ENCODE data around the gene NRL. TPM values are rescaled to one million over a fixed set of nuclear protein-coding genes. Genes with fewer than 3 reads are reported as not detected.

The NRL gene
- total and polyA plus RNA-seq, 9 of the 15 experiments (the other 6 are each of a cell fraction or from before 2014, with no cell fraction given): 0.07 to 2.7 (median 1.4) TPM; not detected in 1

GRCh38 chr14:24055971-24056799, 58.6 kb downstream of the NRL start (continued):
- no peak for TF ChIP-seq BCOR (IDR thresholded peaks at IDR 0.05)
- no peak for TF ChIP-seq ESRRA (IDR thresholded peaks at IDR 0.05; ENCODE audit: borderline replicate concordance, low read depth)

GRCh38 chr14:24054646-24055045, 60.1 kb downstream of the NRL start:
- in situ Hi-C loops (cut with MboI) (loop anchor here (5.0 to 10.0 kb wide), 2 partner anchors 38 to 380 kb away; partner anchors contain the start of gene PCK2), intact Hi-C loops (cut with micrococcal nuclease) (no loop called here)
- Histone ChIP-seq H2AFZ (ENCODE audit: low read depth, low read length) (no peak overlapping the region), H3K4me3 (no peak overlapping the region), H3K4me1 (replicated peaks in 1 of 2; ENCODE audit: control insufficient read depth in 2 of 2, insufficient read depth in 2 of 2, low read length in 2 of 2) (peaks cover 9 to 27% of the 10 kb centered on the region in 2 experiments; a peak in 3 of 5 replicates), H4K20me1 (replicated peaks; ENCODE audit: control insufficient read depth, insufficient read depth, low read length) (peaks cover 4% of the 10 kb centered on the region), H3K27me3 (ENCODE audit: control insufficient read depth in 2 of 2, insufficient read depth in 2 of 2, low read length in 2 of 2) (peaks cover 0 to 25% of the 10 kb centered on the region in 2 experiments; a peak in 2 of 5 replicates), H3K36me3 (ENCODE audit: control insufficient read depth, insufficient read depth, low read length) (no peaks in the 10 kb centered on the region), H3K27ac (ENCODE audit: extremely low read depth, low read depth, low read length) (no peak overlapping the region), H3K9me1 (ENCODE audit: control insufficient read depth, insufficient read depth, low read length) (no peaks in the 10 kb centered on the region), H3K79me2 (ENCODE audit: control insufficient read depth, insufficient read depth, low read length) (no peaks in the 10 kb centered on the region), H3K4me2 (ENCODE audit: insufficient read depth, low read length) (no peak overlapping the region), H3K9me3 (replicated peaks; ENCODE audit: control insufficient read depth, insufficient read depth, low read depth, low read length) (no peaks in the 10 kb centered on the region), H3K9ac (ENCODE audit: insufficient read depth in 1 of 2, low read depth in 2 of 2, low read length in 2 of 2) (no peak overlapping the region)
- ChIA-PET POLR2A (interaction anchor here (0.6 to 0.7 kb wide), 3 partner anchors 159 to 225 kb away, joined by 3 to 4 read pairs (median 3); no protein-coding TSS in a partner anchor), CTCF (ENCODE audit: low intra/inter-chr PET ratio) (no interaction called here)
- FAIRE-seq: no peak
- 10% methylated on average over 8 of the region's 9 CpGs for WGBS (ENCODE audit: insufficient coverage, low coverage, missing lambda C conversion rate)
- BruUV-seq (replicated peaks): no TSS peak
- no peak for DNase-seq (ENCODE audit: extremely low read depth in 1 of 4, low spot score in 3 of 4)
- ATAC-seq: no peak
- no peak for TF ChIP-seq CBX1 (IDR thresholded peaks at IDR 0.05; ENCODE audit: low read depth)
- TF ChIP-seq ZBTB33 (CRISPR knock-in tag; IDR thresholded peaks at IDR 0.05): no peak
- no peak for TF ChIP-seq TRIM28 (IDR thresholded peaks at IDR 0.05)
- no peak for TF ChIP-seq PREB (CRISPR knock-in tag; IDR thresholded peaks at IDR 0.05)
- no peak for TF ChIP-seq POLR3G (IDR thresholded peaks at IDR 0.05; ENCODE audit: extremely low read depth, insufficient read length, insufficient replicate concordance)
- no peak for TF ChIP-seq ZNF764 (CRISPR knock-in tag; IDR thresholded peaks at IDR 0.05; ENCODE audit: low read depth)
- TF ChIP-seq SMARCE1 (IDR thresholded peaks at IDR 0.05): no peak
- TF ChIP-seq EHMT2 (IDR thresholded peaks at IDR 0.05): no peak
- no peak for TF ChIP-seq ZNF282 (CRISPR knock-in tag; IDR thresholded peaks at IDR 0.05)
- no peak for TF ChIP-seq CREB5 (CRISPR knock-in tag; IDR thresholded peaks at IDR 0.05)
